IMR-90 (cell line): ENCODE results near the gene UVSSA. TPM values are rescaled to one million over a fixed set of nuclear protein-coding genes. Genes with fewer than 3 reads are reported as not detected.

Experiments used
- ATAC-seq: fragments of 200-7000 bp; cut with Tn5 transposase; 2 replicates; pipeline ENCODE4 v1.9.1; 2020; ENCODE audit warnings: low read depth, mild to moderate bottlenecking, moderate library complexity
- BruUV-seq: library from RNA; stranded (reverse); fragments of 400-500 nt; replicated peaks from 2 replicates; lab custom pipeline; 2021; lab: Mats Ljungman, UMichigan
- CTCF ChIA-PET: fragments of 300-600 bp; formaldehyde crosslinking; extraction: SDS; loops from one replicate; lab custom pipeline; 2021; ENCODE audit warnings: antibody characterized with exemption; lab: Yijun Ruan, JAX
- POLR2A ChIA-PET: fragments of 300-600 bp; sonication (Branson Sonifier 250); formaldehyde crosslinking; loops from one replicate; lab custom pipeline; 2022; ENCODE audit warnings: antibody characterized with exemption; ENCODE audit not compliant: unreplicated experiment; lab: Charles Lee
- DNase-seq: peaks from one replicate; pipeline ENCODE4 v3.0.0; 2013
- H2AFZ ChIP-seq: replicated peaks from 2 replicates; pipeline ENCODE3; 2013; ENCODE audit warnings: low read length, mild to moderate bottlenecking; ENCODE audit not compliant: poor library complexity
- H2AK5ac ChIP-seq: 2 replicates; pipeline ENCODE4 v1.6.1; 2013; ENCODE audit warnings: low read depth, low read length, inconsistent platforms
- H2AK9ac ChIP-seq: replicated peaks from 2 replicates; pipeline ENCODE3; 2013; ENCODE audit warnings: mild to moderate bottlenecking, low read depth, low read length, moderate library complexity; ENCODE audit not compliant: poor library complexity
- H2BK120ac ChIP-seq: 2 replicates; pipeline ENCODE4 v1.6.1; 2013; ENCODE audit warnings: low read depth, low read length, inconsistent platforms
- H2BK15ac ChIP-seq: 3 replicates; pipeline ENCODE4 v1.6.1; 2013; ENCODE audit warnings: low read depth, low read length, inconsistent platforms
- H2BK20ac ChIP-seq: 2 replicates; pipeline ENCODE4 v1.6.1; 2013; ENCODE audit warnings: low read depth, mild to moderate bottlenecking, inconsistent platforms, low read length, moderate library complexity
- H2BK5ac ChIP-seq: 2 replicates; pipeline ENCODE4 v1.6.1; 2013; ENCODE audit warnings: mild to moderate bottlenecking, low read depth, low read length, inconsistent platforms; ENCODE audit not compliant: poor library complexity, severe bottlenecking
- H3K14ac ChIP-seq: replicated peaks from 2 replicates; pipeline ENCODE4 v1.6.1; 2013; ENCODE audit warnings: low read depth, low read length, inconsistent platforms
- H3K18ac ChIP-seq: 2 replicates; pipeline ENCODE4 v1.6.1; 2013; ENCODE audit warnings: low read depth, low read length, control low read depth
- H3K23ac ChIP-seq: 2 replicates; pipeline ENCODE4 v1.6.1; 2013; ENCODE audit warnings: low read depth, low read length, inconsistent platforms
- H3K27ac ChIP-seq: 2 replicates; pipeline ENCODE4 v1.5.1; 2013; ENCODE audit warnings: mild to moderate bottlenecking, control low read depth, low read length; ENCODE audit not compliant: insufficient read depth
- H3K27me3 ChIP-seq: 2 replicates; pipeline ENCODE4 v1.6.1; 2013; ENCODE audit warnings: low read length; ENCODE audit not compliant: control insufficient read depth, insufficient read depth
- H3K36me3 ChIP-seq: 2 replicates; pipeline ENCODE4 v1.6.1; 2013; ENCODE audit warnings: low read length, mixed read lengths; ENCODE audit not compliant: control insufficient read depth, insufficient read depth
- H3K4ac ChIP-seq: 2 replicates; pipeline ENCODE4 v1.6.1; 2013; ENCODE audit warnings: low read depth, low read length, inconsistent platforms
- H3K4me1 ChIP-seq: 2 replicates; pipeline ENCODE4 v1.6.1; 2013; ENCODE audit warnings: low read length, mixed read lengths; ENCODE audit not compliant: control insufficient read depth, insufficient read depth
- H3K4me2 ChIP-seq: 2 replicates; pipeline ENCODE4 v1.6.1; 2013; ENCODE audit warnings: low read depth, mild to moderate bottlenecking, control low read depth, low read length, moderate library complexity
- H3K4me3 ChIP-seq: 2 replicates; pipeline ENCODE4 v1.5.1; 2013; ENCODE audit warnings: low read depth, mild to moderate bottlenecking, control low read depth, low read length, moderate library complexity; ENCODE audit not compliant: insufficient read depth
- H3K56ac ChIP-seq: 2 replicates; pipeline ENCODE4 v1.6.1; 2013; ENCODE audit warnings: low read length, inconsistent platforms; ENCODE audit not compliant: insufficient read depth; ENCODE audit errors: extremely low read depth
- H3K79me1 ChIP-seq, 2 experiments: 2 replicates each; pipeline ENCODE4 v1.6.1; 2013; ENCODE audit warnings: low read length in 2 of 2, inconsistent platforms in 1 of 2, low read depth in 1 of 2
- H3K9ac ChIP-seq: 2 replicates; pipeline ENCODE4 v1.6.1; 2013; ENCODE audit warnings: low read depth, low read length, control low read depth
- H3K9me1 ChIP-seq: 2 replicates; pipeline ENCODE4 v1.6.1; 2013; ENCODE audit warnings: low read length, inconsistent platforms; ENCODE audit not compliant: insufficient read depth
- H3K9me3 ChIP-seq: 2 replicates; pipeline ENCODE4 v1.6.1; 2013; ENCODE audit warnings: low read length; ENCODE audit not compliant: control insufficient read depth, insufficient read depth
- H4K20me1 ChIP-seq: 2 replicates; pipeline ENCODE4 v1.6.1; 2013; ENCODE audit warnings: low read length, inconsistent platforms; ENCODE audit not compliant: insufficient read depth
- H4K5ac ChIP-seq: 2 replicates; pipeline ENCODE4 v1.6.1; 2013; ENCODE audit warnings: mild to moderate bottlenecking, low read depth, low read length, control low read depth
- H4K8ac ChIP-seq, 2 experiments: 2 replicates each; pipeline ENCODE4 v1.6.1; 2013; ENCODE audit warnings: low read depth in 2 of 2, low read length in 2 of 2, control low read depth in 1 of 2, inconsistent platforms in 1 of 2
- H4K91ac ChIP-seq: 2 replicates; pipeline ENCODE4 v1.6.1; 2013; ENCODE audit warnings: low read depth, low read length, inconsistent platforms; ENCODE audit not compliant: insufficient read depth
- BHLHE40 ChIP-seq: fragments of 150-350 bp; IDR thresholded peaks from 2 replicates; pipeline ENCODE4 v1.6.1; 2016; ENCODE audit warnings: mild to moderate bottlenecking, low read depth, low read length
- ELK1 ChIP-seq: fragments of 150-350 bp; IDR thresholded peaks from 2 replicates; pipeline ENCODE4 v1.6.1; 2016; ENCODE audit warnings: low read depth, mild to moderate bottlenecking, low read length, moderate library complexity, borderline replicate concordance
- MAFK ChIP-seq: IDR thresholded peaks from 2 replicates; pipeline ENCODE4 v1.6.1; 2012; ENCODE audit warnings: low read depth, low read length, improper control_type of control experiment
- MAZ ChIP-seq: IDR thresholded peaks from 2 replicates; pipeline ENCODE4 v1.6.1; 2012; ENCODE audit warnings: low read depth, mild to moderate bottlenecking, low read length, improper control_type of control experiment, moderate library complexity, borderline replicate concordance
- NFE2L2 ChIP-seq: fragments of 150-350 bp; IDR thresholded peaks from 2 replicates; pipeline ENCODE4 v1.6.1; 2016; ENCODE audit warnings: low read depth, mild to moderate bottlenecking, low read length
- POLR2A ChIP-seq: IDR thresholded peaks from 2 replicates; pipeline ENCODE4 v1.6.1; 2012; ENCODE audit warnings: mild to moderate bottlenecking, low read depth, low read length
- RAD21 ChIP-seq: IDR thresholded peaks from 2 replicates; pipeline ENCODE4 v1.6.1; 2012; ENCODE audit warnings: low read length, improper control_type of control experiment
- RCOR1 ChIP-seq: IDR thresholded peaks from 2 replicates; pipeline ENCODE4 v1.6.1; 2012; ENCODE audit warnings: mild to moderate bottlenecking, low read length, improper control_type of control experiment; ENCODE audit not compliant: insufficient replicate concordance
- SMC3 ChIP-seq: fragments of 150-350 bp; IDR thresholded peaks from 2 replicates; pipeline ENCODE4 v1.6.1; 2016; ENCODE audit warnings: low read depth, mild to moderate bottlenecking, antibody characterized with exemption, low read length, moderate library complexity
- USF2 ChIP-seq: fragments of 150-350 bp; IDR thresholded peaks from 2 replicates; pipeline ENCODE4 v1.6.1; 2017; ENCODE audit warnings: mild to moderate bottlenecking, antibody characterized with exemption, low read length, low read depth
- WGBS, 2 experiments: methylation state at CpG; one replicate each; pipeline versions ENCODE4 v1.1.5 to v1.1.7; 2013; ENCODE audit warnings: missing lambda C conversion rate in 2 of 2; ENCODE audit not compliant: insufficient read length in 1 of 2; ENCODE audit errors: extremely low coverage in 2 of 2; 5-methylcytosine and 5-hydroxymethylcytosine counted together
- dilution Hi-C: fragments of 300-500 bp; cut with HindIII; formaldehyde crosslinking; loops from one replicate; pipeline ENCODE4 v1.14.3; 2018; ENCODE audit warnings: low sequenced_read_pairs; ENCODE audit not compliant: unreplicated experiment
- in situ Hi-C: fragments of 300-500 bp; cut with MboI; formaldehyde crosslinking; loops from 3 replicates; pipeline ENCODE4 v1.14.3; 2019; ENCODE audit warnings: low sequenced_read_pairs, inconsistent platforms, mixed read lengths
- intact Hi-C: fragments of 100-400 bp; cut with micrococcal nuclease; formaldehyde crosslinking; loops from 2 replicates; pipeline ENCODE4 v1.10.0; 2022
- polyA plus RNA-seq, 3 experiments: library from polyadenylated mRNA; depleted of rRNA; stranded (reverse); fragments of >200 nt; gene quantifications; 2 replicates each; pipeline ENCODE4 v1.2.3, GENCODE V29; 2012; ENCODE audit warnings: low replicate concordance in 1 of 3
- total RNA-seq: library from RNA; depleted of rRNA; stranded (reverse); fragments of >200 nt; gene quantifications from 2 replicates; pipeline ENCODE4 v1.2.3, GENCODE V29; 2012

UVSSA gene
- total and polyA plus RNA-seq, 2 of the 4 experiments (the other 2 are of a cell fraction), result 1.4 to 8.4 TPM

GRCh38 chr4:1405636-1406393, 58.8 kb downstream of the UVSSA start:
- intact Hi-C loops, result no loop called here
- dilution Hi-C loops, result no loop called here

More at GRCh38 chr4:1405636-1406393, 58.8 kb downstream of the UVSSA start:
- Histone ChIP-seq H3K4me1 (no peaks in the 10 kb centered on the region), H3K9ac (no peak overlapping the region), H4K8ac (no peak overlapping the region), H3K9me3 (no peaks in the 10 kb centered on the region), H3K79me1 (no peaks in the 10 kb centered on the region), H2BK5ac (no peak overlapping the region), H3K14ac (no peak overlapping the region), H3K18ac (no peak overlapping the region), H3K9me1 (no peaks in the 10 kb centered on the region), H4K20me1 (no peaks in the 10 kb centered on the region), H2AFZ (no peak overlapping the region), H4K91ac (no peak overlapping the region), H2AK9ac (no peak overlapping the region), H2AK5ac (no peak overlapping the region), H2BK15ac (no peak overlapping the region), H3K36me3 (no peaks in the 10 kb centered on the region), H3K56ac (no peak overlapping the region), H3K27ac (no peak overlapping the region), H3K4ac (no peak overlapping the region), H4K5ac (no peak overlapping the region), H2BK20ac (no peak overlapping the region), H3K4me2 (no peak overlapping the region), H3K23ac (no peak overlapping the region), H2BK120ac (no peak overlapping the region), H3K4me3 (no peak overlapping the region), H3K27me3 (peaks cover 81% of the 10 kb centered on the region)
- DNase-seq (no peak), ATAC-seq (no peak)
- no TSS peak for BruUV-seq
- TF ChIP-seq BHLHE40 (no peak), NFE2L2 (no peak), SMC3 (no peak), RAD21 (no peak), POLR2A (no peak), RCOR1 (no peak), USF2 (no peak), MAFK (no peak), MAZ (no peak), ELK1 (no peak)
- WGBS, 2 experiments, result 8% methylated on average over 45 of the region's 90 CpGs; no CpG with 5 or more reads in 1 of the 2 experiments
- ChIA-PET CTCF (no interaction called here), POLR2A (no interaction called here)
- in situ Hi-C loops, result no loop called here
